GM18909 (cell line): Measurements from ENCODE around the gene CSTF3.
"Not testable (repeated sequence)": the region's sequence is repeated elsewhere in the genome, so short reads cannot be mapped to it uniquely, and the experiment has no call there.

Source experiments
- ATAC-seq: cut with Tn5 transposase; IDR thresholded peaks from one replicate; pipeline ENCODE4 v1.9.1; 2021; ENCODE audit warnings: mild to moderate bottlenecking; ENCODE audit not compliant: unreplicated experiment, poor library complexity

The CSTF3 gene

DNA sequence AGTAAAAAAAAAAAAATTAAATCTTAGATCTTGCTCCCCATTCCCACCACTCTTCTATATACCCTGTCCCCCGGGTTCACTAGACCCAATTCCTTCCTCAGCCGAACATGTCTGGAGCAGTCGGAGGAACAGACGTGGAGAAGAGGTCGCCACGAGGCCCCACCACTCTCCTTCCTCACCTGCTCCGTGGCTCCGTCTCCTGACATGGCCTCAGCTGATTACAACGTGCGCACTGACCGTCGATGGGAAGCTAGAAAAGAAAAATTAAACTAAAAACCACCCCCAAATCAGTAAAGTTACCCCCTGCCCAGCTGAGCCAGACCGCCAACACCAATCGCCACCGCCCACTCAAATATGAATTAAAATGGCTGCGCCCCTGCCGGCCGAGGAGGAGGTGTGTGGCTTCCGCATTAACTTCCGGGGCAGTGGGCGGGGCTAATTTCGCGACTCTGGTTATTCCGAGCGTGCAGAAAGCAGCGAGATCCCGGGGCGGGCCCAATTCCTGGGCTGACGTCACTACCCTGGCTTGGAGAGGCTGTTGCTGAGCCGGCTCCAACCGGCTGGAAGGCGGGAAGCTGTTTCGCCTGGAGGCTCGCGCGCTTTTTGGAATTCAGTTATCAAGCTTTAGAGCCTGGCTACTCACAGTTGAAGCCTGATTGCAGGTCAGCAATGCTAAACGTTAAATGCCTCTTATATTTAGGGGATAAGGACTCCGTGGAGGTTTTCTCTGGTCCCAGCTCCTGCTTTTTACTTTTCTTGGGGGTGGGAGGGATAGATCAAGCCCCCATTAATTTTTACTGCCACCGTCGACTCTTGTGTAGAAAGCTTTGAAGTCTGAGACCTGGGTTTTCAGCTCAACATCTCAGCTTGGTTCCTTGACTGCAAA, at the start of gene CSTF3:
CSTF3 (minus strand) TSS at position 361 of the 886 bp plus-strand sequence; CDS start at position 206, 155 bp downstream.
- peak; percentile 90 for ATAC-seq

DNA sequence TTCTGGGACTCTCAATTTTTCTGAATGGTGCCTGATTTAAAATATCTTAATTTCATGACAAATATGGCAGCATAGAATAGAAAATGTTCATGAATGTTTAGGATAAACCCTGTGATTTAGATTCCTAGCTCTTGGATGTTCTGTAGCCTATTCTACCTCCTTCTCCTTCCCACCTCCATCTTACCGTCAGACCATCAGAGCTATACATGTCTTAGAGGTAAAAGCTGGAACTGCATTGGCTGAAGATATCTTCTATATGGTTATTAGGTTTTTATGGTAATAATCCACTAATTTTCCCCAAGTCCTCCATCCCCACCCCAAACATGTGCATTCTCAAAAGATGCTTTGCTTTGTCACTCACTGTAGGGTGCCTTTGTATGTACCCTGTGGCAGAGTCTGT, 46.9 kb upstream of the CSTF3 start:
- no peak for ATAC-seq

DNA sequence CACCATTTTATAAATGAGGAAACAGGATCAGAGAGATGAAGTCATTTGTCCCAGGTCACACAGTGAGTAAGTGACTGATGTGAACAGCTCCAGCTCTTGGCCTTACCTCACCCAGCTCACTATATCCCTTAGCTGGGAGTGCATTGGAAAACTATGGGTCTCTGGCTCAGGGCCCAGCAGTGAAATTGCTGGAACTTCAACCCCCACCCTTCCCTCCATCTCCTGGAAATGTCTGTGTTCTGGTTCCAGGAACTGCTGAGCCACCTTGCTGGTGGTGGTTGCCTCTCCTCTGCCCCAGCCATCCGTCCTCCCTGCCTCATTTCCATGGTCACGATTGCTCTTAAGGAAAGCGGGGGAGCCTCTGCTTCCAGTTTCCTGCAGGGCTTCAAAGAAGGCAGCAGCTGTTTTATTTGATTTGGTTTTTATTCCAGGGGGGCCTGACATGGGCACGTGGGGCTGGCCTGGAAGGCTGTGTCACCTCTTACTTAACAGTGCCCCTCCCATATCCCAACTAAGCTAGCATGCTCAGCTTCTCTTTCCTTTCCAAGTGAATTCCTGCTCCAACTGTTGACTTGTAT, 46.2 kb upstream of the CSTF3 start:
- no peak for ATAC-seq

DNA sequence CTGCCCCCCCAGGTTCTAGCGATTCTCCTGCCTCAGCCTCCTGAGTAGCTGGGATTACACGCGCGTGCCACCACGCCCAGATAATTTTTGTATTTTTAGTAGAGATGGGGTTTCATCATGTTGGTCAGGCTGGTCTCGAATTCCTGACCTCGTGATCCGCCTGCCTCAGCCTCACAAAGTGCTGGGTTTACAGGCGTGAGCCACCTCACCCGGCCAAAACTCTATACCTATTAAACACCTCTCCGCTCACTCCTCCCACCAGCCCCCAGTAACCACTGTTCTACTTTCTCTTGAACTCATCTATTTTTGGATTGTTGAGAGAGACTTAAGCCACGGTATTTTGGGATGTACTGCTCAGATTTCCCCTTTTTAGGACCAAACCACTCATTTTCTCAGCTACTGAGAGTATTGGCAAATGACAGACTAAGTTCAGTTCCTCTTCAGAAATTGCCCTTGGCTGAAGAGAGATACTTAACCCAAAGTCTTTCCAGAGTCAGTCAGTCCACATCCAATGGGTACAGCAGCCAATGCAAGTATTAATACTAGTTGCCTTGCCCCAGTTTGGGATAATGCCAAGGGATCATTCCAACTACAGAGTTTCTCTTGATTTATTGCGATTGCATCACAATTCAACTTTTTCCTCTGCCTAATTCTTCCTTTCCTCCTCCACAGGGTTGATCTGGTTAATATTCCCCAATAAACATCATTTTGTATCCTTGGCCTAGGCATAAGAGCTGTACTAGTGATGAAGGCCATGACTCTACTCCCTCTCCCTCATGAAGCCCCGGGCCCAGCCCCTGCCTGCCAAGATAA, 36.8 kb upstream of the CSTF3 start:
- no peak for ATAC-seq

- ATAC-seq, result no peak
Measured at GRCh38 chr11:33195462-33196173, 34.3 kb upstream of the CSTF3 start.

DNA sequence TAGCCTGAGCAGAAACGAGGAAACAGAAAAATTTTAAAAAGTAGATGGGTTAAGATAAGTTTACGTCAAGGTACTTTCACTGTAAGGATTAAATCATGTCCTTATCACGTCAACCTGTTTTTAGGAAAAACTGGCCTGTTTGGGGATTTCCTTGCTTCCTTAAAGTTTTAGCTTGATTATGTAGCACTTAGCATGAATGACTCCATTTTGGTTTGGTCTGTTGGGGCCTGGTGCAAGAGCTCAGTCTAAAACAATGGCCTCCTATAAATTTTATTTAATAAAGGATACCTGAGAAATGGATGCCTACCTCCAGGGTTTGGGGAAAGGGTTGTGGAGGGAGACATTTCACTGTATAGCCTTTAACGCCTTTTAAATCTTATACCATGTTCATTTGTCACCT, 33.2 kb upstream of the CSTF3 start:
- ATAC-seq, result no peak

DNA sequence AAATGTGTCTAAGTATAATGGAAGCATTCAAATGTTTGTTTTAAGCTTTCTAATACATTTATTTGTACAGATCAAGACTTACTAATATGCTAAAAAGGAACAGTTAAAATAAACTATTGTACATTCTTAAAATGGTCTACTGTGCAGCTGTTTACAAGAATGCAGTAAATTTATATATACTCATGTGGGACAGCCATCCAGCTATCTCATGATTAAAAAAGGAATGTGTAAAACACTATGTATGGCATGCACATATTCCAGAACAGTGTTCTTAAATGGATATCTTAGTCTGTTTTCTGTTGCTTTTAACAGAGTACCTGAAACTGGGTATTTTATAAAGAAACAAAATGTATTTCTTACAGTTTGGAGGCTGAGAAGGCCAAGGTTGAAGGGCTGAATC, 30.2 kb upstream of the CSTF3 start:
- ATAC-seq, result no peak

DNA sequence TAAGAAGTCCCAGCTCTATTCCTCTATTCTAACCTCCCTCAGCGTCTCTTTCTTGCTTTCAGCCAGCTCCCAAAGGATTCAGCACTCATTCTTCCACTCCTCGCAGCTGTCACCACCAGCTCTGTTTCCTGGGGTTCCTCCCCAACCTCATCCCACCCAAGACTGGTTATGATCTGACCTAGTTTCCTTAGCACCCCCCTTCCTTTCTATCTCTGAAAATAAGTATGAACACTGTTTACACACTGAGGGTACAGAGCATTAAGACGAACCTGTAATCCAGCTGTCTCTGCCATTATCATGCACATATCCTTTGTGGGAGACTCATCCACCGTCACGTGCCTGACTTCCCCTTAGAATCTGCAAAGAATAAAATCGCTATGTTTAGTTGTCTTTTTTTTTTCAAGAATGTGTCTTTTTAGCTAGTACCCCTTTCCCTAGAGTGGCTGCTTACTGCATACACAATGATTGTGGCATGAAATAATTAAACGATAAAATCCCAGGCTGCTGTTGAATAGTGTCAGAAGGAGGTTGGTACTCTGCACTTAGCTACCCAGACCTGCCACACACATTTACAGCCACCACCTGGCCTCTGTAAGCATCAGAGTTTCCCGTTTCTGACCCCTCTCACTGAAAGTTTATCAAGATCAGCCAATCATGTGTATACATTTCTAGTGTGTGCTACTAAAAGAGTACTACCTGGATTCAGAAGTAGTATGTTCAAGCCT, 26.9 kb upstream of the CSTF3 start:
- no peak for ATAC-seq

- no peak for ATAC-seq
Measured at GRCh38 chr11:33185756-33186155, 24.5 kb upstream of the CSTF3 start.

- ATAC-seq, result no peak
Measured at GRCh38 chr11:33182246-33182878, 21.1 kb upstream of the CSTF3 start.

DNA sequence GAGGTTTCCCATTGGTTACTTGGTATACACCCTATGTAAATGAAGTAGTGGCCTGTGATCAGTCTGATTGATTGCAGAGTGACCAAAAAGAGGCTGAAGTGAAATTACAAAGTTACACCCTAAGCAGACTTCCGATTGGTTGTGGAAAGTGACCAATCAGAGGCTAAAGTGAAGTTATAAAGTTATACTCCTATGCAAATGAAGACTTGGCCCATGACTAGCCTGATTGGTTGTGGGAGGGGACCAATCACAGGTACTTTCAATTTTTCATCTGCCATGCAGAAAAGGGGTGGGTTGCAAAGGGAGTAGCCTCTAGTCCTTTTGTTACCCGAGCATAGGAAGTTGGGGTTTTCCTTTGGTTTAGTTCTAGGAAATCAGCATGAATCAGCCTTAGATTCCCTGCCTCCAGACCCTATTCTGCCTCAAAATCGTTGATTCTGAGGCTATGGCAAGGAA, 18.1 kb upstream of the CSTF3 start:
- ATAC-seq, result no peak

DNA sequence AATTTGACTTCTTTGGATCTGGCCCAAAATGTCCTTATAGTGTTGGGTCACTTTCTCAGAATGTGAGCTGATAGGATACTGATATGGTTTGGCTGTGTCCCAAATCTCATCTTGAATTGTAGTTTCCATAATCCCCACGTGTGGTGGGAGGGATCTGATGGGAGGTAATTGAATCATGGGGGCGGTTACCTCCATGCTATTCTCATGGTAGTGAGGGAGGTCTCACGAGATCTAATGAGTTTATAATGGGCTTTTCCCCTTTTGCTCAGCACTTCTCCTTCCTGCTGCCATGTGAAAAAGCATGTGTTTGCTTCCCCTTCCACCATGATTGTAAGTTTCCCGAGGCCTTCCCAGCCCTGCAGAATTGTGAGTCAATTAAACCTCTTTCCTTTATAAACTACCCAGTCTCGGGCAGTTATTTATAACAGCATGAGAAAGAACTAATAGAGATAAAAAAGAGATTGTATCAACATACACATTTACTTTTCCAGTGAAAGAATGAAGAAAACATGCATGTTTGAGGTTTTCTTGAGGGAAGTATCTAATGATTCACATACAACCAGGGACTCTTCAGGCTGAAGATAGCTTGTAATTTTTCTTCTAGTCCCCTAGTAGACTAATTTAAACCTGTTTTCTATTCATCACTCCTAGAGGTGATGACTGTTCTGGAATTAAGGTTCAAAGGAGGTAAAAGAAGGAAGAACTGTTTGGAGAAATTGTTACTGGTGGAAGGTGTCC, 17.3 kb upstream of the CSTF3 start:
- no peak for ATAC-seq

DNA sequence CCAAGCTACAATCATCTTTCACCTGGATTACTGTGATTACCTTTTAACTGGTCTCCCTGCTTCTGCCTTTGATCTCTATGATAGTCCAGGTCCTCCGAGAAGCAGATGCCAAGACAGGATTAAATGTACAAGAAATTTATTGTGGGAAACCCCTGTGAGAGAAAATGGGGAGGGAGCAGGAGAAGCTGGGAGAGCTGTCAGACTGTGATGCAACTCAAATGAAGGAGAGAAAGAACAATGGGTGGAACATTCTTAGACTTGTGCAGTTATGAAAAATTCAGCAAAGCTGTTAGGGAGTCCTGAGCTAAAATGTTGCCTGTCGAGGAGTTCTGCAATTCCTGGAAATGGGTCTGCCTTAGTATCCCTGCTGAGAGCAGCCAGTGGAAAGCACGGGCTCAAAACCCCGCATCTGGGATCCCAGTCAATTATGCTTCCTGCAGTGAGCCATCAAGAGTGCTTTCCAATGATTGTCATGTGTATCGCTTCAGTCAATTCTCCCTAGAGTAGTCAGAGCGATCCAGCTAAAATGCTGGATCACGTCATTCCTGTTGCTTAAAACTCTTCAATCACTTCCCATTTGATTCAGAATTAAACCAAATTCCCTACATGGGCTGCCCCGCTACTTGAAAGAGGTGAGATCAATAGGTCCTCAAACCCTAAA, 16.5 kb upstream of the CSTF3 start:
- ATAC-seq, result no peak

- not testable (repeated sequence) for ATAC-seq
Measured at GRCh38 chr11:33176760-33177159, 15.5 kb upstream of the CSTF3 start.

- ATAC-seq, result no peak
Measured at GRCh38 chr11:33172996-33173395, 11.7 kb upstream of the CSTF3 start.

- ATAC-seq, result no peak
Measured at GRCh38 chr11:33172345-33172744, 11.1 kb upstream of the CSTF3 start.

GRCh38 chr11:33171251-33171650, 10.0 kb upstream of the CSTF3 start:
- no peak for ATAC-seq

DNA sequence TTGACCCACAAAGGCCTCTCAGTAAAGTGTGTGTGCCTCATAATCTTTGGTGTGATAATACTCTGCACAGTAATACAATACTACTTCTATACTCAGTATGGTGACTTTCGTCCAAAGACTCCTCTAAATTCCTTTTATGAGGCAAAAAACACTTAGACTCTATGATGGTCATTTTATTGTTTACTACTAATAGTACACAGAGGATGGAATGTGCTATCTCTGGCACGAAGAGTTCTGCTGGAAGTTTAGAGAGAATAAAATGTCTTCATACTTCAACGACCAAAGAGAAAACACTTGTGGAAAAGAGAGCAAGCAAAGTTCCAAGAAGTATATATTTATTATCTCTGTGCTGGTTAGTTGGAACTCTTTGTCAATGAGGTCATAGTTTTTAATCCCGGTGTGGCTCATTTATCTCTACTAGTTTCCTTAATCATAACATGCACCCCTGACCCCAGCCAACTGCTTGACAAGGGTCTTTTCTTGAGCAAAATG, 7.5 kb upstream of the CSTF3 start:
- ATAC-seq, result no peak
